Lower lobe of right lung (tissue), 2 donors: ENCODE measurements around the gene SESN1. TPM values are rescaled to one million over a fixed set of nuclear protein-coding genes. Genes with fewer than 3 reads are reported as not detected.
A peak's percentile ranks its signal among the peaks of the same experiment; 100 is the strongest.

ENCODE experiments used
- ATAC-seq, 2 donors: fragments of 200-7000 bp; cut with Tn5 transposase; one replicate each; pipeline ENCODE4 v1.9.1; 2020 to 2022; ENCODE audit warnings: mild to moderate bottlenecking in 2 of 2, moderate library complexity in 2 of 2
- DNase-seq: peaks from one replicate; pipeline ENCODE4 v3.0.0-alpha.2; 2020
- H3K27ac ChIP-seq: fragments of 200-600 bp; one replicate; pipeline ENCODE4 v1.8.0; 2022
- H3K27me3 ChIP-seq: fragments of 200-600 bp; one replicate; pipeline ENCODE4 v1.8.0; 2022; ENCODE audit warnings: low read depth
- H3K36me3 ChIP-seq: fragments of 200-600 bp; one replicate; pipeline ENCODE4 v1.8.0; 2022; ENCODE audit warnings: mild to moderate bottlenecking
- H3K4me1 ChIP-seq: fragments of 200-600 bp; one replicate; pipeline ENCODE4 v1.8.0; 2022
- H3K4me3 ChIP-seq: fragments of 200-600 bp; one replicate; pipeline ENCODE4 v1.8.0; 2022; ENCODE audit warnings: mild to moderate bottlenecking
- H3K9me3 ChIP-seq: fragments of 200-600 bp; one replicate; pipeline ENCODE4 v1.8.0; 2022
- intact Hi-C: fragments of 100-400 bp; cut with DNase I; formaldehyde crosslinking; loops from one replicate; pipeline ENCODE4 v1.11.0; 2022
- total RNA-seq: library from RNA; stranded (reverse); fragmentation: NEBNext Ultra II Directional; extraction: Animal tissue kit (Norgen Biotek cat#: 25700); gene quantifications from one replicate; pipeline ENCODE4 v1.2.1, GENCODE V29; 2021
- TF ChIP-seq, protein P1 (sequence below): fragments of 200-600 bp; IDR thresholded peaks from one replicate; pipeline ENCODE4 v1.8.0; 2022; ENCODE audit warnings: antibody characterized with exemption, mild to moderate bottlenecking
- donor health status: DM: no; HTN: yes; CAD: no; lungs with severe emphysema.

SESN1 gene
- total RNA-seq, 1 donor from 2014 or later, result 37.9 TPM

DNA sequence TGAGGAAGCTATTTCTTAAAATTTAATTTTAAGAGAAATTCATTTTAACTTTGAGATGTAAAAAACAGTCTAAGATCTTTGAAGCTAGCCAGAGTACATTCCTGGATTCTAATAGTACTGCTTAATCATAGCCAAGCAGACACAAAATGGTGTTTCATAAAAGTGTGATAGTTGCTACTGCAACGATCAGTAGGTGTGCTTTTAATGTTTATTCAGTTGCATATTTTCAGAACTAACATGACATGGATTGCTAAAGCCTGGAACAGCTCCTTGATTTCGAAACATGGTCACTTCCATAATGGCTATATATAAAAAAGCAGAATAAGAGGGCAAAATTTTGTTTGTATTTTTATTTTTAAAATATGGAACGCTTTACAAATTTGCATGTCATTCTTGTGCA lies 35.5 kb downstream of the SESN1 start:
- intact Hi-C loops, result no loop called here
- ATAC-seq (peak; percentile 73 to 87), DNase-seq (no peak)
- Histone ChIP-seq H3K4me3 (no peak overlapping the region), H3K4me1 (peaks cover 25% of the 10 kb centered on the region), H3K27ac (peak overlapping the region; percentile 44), H3K27me3 (no peaks in the 10 kb centered on the region), H3K36me3 (no peaks in the 10 kb centered on the region), H3K9me3 (no peaks in the 10 kb centered on the region)
- TF ChIP-seq, protein P1, sequence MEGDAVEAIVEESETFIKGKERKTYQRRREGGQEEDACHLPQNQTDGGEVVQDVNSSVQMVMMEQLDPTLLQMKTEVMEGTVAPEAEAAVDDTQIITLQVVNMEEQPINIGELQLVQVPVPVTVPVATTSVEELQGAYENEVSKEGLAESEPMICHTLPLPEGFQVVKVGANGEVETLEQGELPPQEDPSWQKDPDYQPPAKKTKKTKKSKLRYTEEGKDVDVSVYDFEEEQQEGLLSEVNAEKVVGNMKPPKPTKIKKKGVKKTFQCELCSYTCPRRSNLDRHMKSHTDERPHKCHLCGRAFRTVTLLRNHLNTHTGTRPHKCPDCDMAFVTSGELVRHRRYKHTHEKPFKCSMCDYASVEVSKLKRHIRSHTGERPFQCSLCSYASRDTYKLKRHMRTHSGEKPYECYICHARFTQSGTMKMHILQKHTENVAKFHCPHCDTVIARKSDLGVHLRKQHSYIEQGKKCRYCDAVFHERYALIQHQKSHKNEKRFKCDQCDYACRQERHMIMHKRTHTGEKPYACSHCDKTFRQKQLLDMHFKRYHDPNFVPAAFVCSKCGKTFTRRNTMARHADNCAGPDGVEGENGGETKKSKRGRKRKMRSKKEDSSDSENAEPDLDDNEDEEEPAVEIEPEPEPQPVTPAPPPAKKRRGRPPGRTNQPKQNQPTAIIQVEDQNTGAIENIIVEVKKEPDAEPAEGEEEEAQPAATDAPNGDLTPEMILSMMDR, result no peak

DNA sequence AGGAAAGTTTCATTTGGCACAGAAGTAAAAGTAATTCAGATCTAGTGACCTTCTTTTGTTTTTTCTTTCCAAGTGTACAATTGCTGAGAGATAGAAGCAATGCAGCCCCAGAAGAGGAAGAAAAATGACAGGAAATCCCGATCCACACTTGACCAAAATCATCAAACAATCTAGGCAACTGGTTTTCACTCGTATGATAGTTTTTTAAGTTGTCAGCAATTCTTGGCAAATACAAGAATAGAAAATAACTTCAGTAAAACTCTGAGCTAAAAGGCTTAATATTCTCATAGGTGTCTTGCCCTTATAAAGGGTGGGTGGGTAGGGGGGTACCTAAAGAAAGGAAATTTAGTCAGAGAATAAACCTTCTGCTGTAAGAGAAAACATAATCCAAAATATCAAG lies 36.0 kb downstream of the SESN1 start:
- Histone ChIP-seq H3K9me3 (no peaks in the 10 kb centered on the region), H3K27ac (peak overlapping the region; percentile 44), H3K4me1 (peaks cover 26% of the 10 kb centered on the region), H3K4me3 (no peak overlapping the region), H3K36me3 (no peaks in the 10 kb centered on the region), H3K27me3 (no peaks in the 10 kb centered on the region)
- intact Hi-C loops, result no loop called here
- TF ChIP-seq, protein P1, result no peak
- ATAC-seq (no peak), DNase-seq (no peak)

DNA sequence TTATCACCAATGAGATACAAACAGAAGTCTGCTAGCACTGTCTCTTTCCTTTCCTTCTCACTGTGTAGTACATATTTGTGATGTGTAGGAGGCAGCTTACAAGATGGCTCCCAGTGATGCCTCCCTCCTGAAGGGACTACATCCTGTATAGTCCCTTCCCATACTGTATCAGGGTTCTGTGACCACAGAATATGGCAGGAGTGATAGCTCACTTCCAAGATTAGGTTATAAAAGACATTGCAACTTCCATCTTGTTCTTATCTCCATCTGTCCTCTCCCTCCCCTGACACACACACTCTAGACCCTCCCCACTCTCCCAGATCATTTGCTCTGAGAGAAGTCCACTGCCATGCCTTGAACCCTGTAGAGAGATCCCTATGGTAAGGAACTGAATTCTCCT lies 38.0 kb downstream of the SESN1 start:
- DNase-seq (no peak), ATAC-seq (no peak)
- Histone ChIP-seq H3K4me1 (peaks cover 31% of the 10 kb centered on the region), H3K27me3 (no peaks in the 10 kb centered on the region), H3K27ac (no peak overlapping the region), H3K4me3 (no peak overlapping the region), H3K9me3 (no peaks in the 10 kb centered on the region), H3K36me3 (no peaks in the 10 kb centered on the region)
- TF ChIP-seq, protein P1, result no peak
- intact Hi-C loops, result no loop called here

DNA sequence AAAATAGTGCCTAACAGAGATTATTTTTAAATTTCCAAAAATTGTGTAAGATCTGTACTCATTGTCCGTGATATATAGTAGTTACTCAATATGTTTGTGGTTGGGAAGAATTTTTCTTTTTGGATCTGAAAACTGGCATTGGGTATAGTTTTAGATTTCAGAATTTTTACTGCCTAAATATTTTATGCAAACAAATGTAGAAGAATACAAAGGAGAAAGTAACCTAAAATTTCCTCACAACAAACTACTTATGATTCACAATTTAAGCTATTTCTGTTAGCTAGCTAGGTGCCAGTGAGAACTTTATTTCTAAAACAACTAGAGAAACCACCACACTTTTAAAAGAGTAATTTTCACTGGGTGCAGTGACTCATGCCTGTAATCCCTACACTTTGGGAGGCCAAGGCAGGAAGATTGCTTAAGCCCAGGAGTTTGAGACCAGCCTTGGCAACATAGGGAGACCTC lies 38.8 kb downstream of the SESN1 start:
- ATAC-seq (no peak), DNase-seq (no peak)
- Histone ChIP-seq H3K9me3 (no peaks in the 10 kb centered on the region), H3K4me1 (peaks cover 31% of the 10 kb centered on the region), H3K27me3 (no peaks in the 10 kb centered on the region), H3K36me3 (no peaks in the 10 kb centered on the region), H3K27ac (no peak overlapping the region), H3K4me3 (no peak overlapping the region)
- TF ChIP-seq, protein P1, result no peak
- intact Hi-C loops, result no loop called here

DNA sequence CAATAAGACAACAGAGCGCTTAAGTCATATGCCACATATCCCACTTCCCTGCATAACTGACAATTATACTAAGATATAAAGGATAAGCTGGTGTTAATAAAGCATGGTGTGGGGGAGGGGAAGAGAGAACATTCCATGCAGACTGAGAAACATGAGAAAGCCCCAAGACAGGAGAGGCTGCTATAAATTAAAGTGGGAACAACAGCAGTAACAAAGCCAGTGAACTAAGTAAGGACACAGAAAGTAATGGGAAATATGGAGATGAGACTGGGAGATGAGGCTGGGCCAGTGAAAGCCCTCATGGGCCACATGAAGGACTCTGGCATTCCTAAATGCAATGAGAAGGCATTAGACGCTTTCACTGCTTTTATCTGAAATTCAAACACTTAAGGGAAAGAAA lies 41.3 kb downstream of the SESN1 start:
- TF ChIP-seq, protein P1, result no peak
- intact Hi-C loops, result no loop called here
- H3K4me3 ChIP-seq, result no peak overlapping the region
- H3K27me3 ChIP-seq, result no peaks in the 10 kb centered on the region
- H3K4me1 ChIP-seq, result peaks cover 16% of the 10 kb centered on the region
- ATAC-seq (no peak), DNase-seq (no peak)
- no peaks in the 10 kb centered on the region for H3K9me3 ChIP-seq
- no peaks in the 10 kb centered on the region for H3K36me3 ChIP-seq
- no peak overlapping the region for H3K27ac ChIP-seq

DNA sequence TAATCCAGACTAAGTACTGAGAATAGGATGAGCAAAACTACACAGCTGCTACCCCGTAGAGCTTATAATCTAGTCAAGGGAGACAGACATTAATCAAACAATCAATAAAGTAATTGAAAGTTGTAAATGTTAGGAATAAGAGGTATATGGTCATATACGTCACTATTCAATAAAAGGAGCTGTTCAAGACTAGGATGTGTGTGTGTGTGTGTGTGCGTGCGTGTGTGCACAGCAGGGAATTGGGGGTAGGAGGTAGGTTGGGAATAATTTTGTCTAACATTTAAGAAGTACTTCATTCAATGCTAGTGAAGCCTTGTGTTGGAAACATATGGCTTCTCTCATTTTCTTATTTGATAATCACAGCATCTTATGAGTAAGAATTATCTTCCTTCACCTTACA lies 41.8 kb downstream of the SESN1 start:
- TF ChIP-seq, protein P1, result no peak
- H3K9me3 ChIP-seq, result no peaks in the 10 kb centered on the region
- no peak overlapping the region for H3K27ac ChIP-seq
- intact Hi-C loops, result no loop called here
- no peaks in the 10 kb centered on the region for H3K36me3 ChIP-seq
- H3K27me3 ChIP-seq, result no peaks in the 10 kb centered on the region
- peaks cover 14% of the 10 kb centered on the region for H3K4me1 ChIP-seq
- no peak overlapping the region for H3K4me3 ChIP-seq
- DNase-seq, result no peak
- no peak for ATAC-seq
